Colonic mucosa (tissue), 4 donors: ENCODE results near the gene LAMA5. TPM values are rescaled to one million over a fixed set of nuclear protein-coding genes. Genes with fewer than 3 reads are reported as not detected.

ENCODE experiments used
- DNase-seq: peaks from one replicate; pipeline ENCODE4 v3.0.0-alpha.2; 2020
- H3K27ac ChIP-seq: fragments of 200-600 bp; one replicate; pipeline ENCODE4 v1.8.0; 2021
- H3K27me3 ChIP-seq: fragments of 200-600 bp; one replicate; pipeline ENCODE4 v1.8.0; 2021
- H3K36me3 ChIP-seq: fragments of 200-600 bp; one replicate; pipeline ENCODE4 v1.8.0; 2021
- H3K4me1 ChIP-seq: fragments of 200-600 bp; one replicate; pipeline ENCODE4 v1.8.0; 2021; ENCODE audit warnings: mild to moderate bottlenecking
- H3K4me3 ChIP-seq: fragments of 200-600 bp; one replicate; pipeline ENCODE4 v1.8.0; 2021
- H3K9ac ChIP-seq, 2 donors: one replicate each; pipeline ENCODE4 v1.7.0; 2013; ENCODE audit warnings: control low read depth in 2 of 2, low read depth in 2 of 2, low read length in 2 of 2
- H3K9me3 ChIP-seq: fragments of 200-600 bp; one replicate; pipeline ENCODE4 v1.8.0; 2021
- intact Hi-C: fragments of 100-400 bp; cut with DNase I; formaldehyde crosslinking; loops from one replicate; pipeline ENCODE4 v1.14.1; 2022
- total RNA-seq, 2 donors: library from RNA; stranded (reverse); fragmentation: NEBNext Ultra II Directional in 1 of 2; extraction: Animal tissue kit (Norgen Biotek cat#: 25700) in 1 of 2; gene quantifications; one replicate each; pipeline ENCODE4 v1.2.1, GENCODE V29; 2021
- TF ChIP-seq, protein P1 (sequence below): fragments of 200-600 bp; IDR thresholded peaks from one replicate; pipeline ENCODE4 v1.8.0; 2022; ENCODE audit warnings: antibody characterized with exemption, mild to moderate bottlenecking
- donor health status: healthy.
- donor health status: DM: no; HTN: no; CAD: no.
- donor health status: DM: no; HTN: no; CAD: no.

Gene LAMA5
- total RNA-seq, 2 donors from 2014 or later, result 32.5 to 35.5 TPM

DNA sequence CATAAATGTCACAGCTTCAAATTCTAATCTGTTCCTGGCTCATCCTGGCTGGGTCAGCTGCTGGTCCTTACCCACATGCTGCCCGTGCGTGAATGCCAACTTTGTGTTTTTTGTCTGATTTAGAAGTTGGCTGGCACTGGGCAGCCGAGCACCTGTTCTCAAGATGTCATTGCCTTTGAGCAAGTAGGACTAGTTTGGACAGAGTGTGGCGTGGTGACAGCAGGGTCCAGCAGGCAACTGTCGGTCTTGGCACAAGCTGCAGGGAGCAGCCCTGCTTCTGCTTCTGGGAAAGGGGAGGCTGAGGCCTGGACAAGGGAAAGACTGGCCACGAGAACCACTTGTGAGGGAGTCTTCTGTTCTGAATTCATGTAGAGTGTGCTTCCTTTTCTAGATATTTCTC, 90.7 kb downstream of the LAMA5 start:
- H3K36me3 ChIP-seq, result peaks cover 14% of the 10 kb centered on the region
- H3K9ac ChIP-seq, result no peak overlapping the region
- no peak overlapping the region for H3K4me3 ChIP-seq
- no peak for DNase-seq
- no peaks in the 10 kb centered on the region for H3K27me3 ChIP-seq
- TF ChIP-seq, protein P1, sequence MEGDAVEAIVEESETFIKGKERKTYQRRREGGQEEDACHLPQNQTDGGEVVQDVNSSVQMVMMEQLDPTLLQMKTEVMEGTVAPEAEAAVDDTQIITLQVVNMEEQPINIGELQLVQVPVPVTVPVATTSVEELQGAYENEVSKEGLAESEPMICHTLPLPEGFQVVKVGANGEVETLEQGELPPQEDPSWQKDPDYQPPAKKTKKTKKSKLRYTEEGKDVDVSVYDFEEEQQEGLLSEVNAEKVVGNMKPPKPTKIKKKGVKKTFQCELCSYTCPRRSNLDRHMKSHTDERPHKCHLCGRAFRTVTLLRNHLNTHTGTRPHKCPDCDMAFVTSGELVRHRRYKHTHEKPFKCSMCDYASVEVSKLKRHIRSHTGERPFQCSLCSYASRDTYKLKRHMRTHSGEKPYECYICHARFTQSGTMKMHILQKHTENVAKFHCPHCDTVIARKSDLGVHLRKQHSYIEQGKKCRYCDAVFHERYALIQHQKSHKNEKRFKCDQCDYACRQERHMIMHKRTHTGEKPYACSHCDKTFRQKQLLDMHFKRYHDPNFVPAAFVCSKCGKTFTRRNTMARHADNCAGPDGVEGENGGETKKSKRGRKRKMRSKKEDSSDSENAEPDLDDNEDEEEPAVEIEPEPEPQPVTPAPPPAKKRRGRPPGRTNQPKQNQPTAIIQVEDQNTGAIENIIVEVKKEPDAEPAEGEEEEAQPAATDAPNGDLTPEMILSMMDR, result no peak
- H3K9me3 ChIP-seq, result no peaks in the 10 kb centered on the region
- no peaks in the 10 kb centered on the region for H3K4me1 ChIP-seq
- intact Hi-C loops, result no loop called here
- no peak overlapping the region for H3K27ac ChIP-seq

DNA sequence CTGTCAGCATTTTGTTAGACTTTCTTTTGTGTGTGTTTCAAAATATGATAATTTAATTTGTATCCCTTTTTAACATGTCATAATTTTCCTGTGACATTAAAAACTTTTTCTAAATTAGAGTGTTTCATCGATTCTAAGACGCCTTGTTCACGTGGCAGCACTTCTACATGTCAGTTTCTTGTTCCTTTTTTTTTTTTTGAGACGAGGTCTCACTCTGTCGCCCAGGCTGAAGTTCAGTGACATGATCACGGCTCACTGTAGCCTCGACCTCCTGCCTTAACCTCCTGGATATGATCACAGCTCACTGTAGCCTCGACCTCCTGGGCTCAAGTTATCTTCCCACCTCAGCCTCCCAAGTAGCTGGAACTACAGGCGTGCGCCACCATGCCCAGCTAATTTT, 91.9 kb downstream of the LAMA5 start:
- no peak overlapping the region for H3K27ac ChIP-seq
- no peaks in the 10 kb centered on the region for H3K9me3 ChIP-seq
- TF ChIP-seq, protein P1, result no peak
- H3K27me3 ChIP-seq, result no peaks in the 10 kb centered on the region
- peaks cover 14% of the 10 kb centered on the region for H3K36me3 ChIP-seq
- intact Hi-C loops, result no loop called here
- no peak for DNase-seq
- H3K4me3 ChIP-seq, result no peak overlapping the region
- H3K4me1 ChIP-seq, result no peaks in the 10 kb centered on the region
- no peak overlapping the region for H3K9ac ChIP-seq

DNA sequence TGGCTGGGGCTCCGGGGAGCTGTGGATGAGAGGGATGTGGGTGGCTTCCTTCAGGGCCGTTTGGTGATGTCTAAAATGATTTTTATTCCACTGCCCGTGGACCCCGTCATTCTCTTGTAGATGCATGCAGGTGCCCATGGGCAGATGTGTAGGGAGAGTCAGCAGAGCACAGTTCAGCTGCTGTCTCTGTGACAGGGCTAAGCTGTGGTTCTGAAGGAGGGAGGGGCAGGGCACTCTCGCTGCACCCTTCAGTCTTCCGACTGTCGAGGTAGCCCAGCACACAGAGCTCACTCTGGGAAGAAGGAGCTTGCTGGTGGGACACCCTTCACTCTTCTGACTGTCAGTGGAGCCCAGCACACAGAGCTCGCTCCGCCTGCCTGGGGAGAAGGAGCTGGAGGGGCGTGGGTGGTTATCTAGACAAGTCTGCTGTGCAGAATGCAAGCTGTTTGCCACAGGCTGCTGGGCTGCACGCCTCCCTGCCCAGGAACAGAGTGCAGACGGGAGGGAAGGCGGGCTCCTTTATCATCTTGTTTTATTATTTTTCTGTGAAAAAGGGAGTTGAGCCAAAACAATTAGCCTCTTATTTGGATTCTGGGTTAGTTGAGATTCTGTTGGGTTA, 92.7 kb downstream of the LAMA5 start:
- intact Hi-C loops, result no loop called here
- no peak for DNase-seq
- Histone ChIP-seq H3K4me3 (no peak overlapping the region), H3K27ac (no peak overlapping the region), H3K4me1 (no peaks in the 10 kb centered on the region), H3K27me3 (no peaks in the 10 kb centered on the region), H3K36me3 (peaks cover 14% of the 10 kb centered on the region), H3K9me3 (no peaks in the 10 kb centered on the region), H3K9ac (no peak overlapping the region)
- TF ChIP-seq, protein P1, result no peak

DNA sequence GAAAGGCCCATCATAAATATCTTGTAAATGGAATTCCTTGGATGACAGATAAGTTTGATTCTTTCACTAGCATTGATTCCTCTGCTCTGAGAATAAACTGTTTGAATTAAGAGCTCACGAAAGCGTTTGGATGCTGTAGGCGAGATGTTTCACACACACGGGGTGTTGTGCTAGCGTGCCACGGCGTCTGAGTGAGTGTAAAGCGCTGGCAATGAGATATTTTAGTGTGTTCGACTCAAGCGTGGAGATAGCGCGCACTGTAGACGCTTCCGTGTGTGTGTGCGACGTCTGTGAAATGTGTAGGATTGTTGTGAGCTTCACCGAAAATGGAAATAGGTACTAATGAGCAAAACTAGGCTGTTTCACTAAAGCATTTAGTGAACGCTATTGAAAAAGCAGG, 93.7 kb downstream of the LAMA5 start:
- Histone ChIP-seq H3K27ac (no peak overlapping the region), H3K9ac (no peak overlapping the region), H3K36me3 (peaks cover 14% of the 10 kb centered on the region), H3K4me3 (no peak overlapping the region), H3K27me3 (no peaks in the 10 kb centered on the region), H3K4me1 (no peaks in the 10 kb centered on the region), H3K9me3 (no peaks in the 10 kb centered on the region)
- TF ChIP-seq, protein P1, result no peak
- intact Hi-C loops, result no loop called here
- DNase-seq, result no peak

DNA sequence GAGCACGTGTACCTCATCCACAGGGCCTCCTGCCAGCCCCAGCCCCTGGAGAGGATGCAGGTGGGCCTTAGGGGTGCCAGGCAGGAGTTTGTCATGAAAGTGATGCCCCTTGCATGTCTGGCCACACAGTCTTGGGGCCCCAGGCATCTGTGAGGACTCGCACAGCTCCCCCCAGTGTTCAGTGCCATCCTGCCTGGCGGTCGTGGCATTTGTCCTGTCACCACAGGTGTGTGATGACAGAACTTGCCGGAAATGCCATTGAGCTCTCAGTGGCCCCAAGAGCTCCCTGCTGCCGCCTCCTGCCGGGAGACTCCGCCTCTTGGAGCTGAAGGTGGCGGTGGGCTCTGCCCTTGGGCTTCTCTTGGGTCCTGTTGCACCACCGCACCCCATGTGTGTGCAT, 94.9 kb downstream of the LAMA5 start:
- Histone ChIP-seq H3K4me3 (no peak overlapping the region), H3K36me3 (peaks cover 16% of the 10 kb centered on the region), H3K27ac (no peak overlapping the region), H3K9me3 (no peaks in the 10 kb centered on the region), H3K9ac (no peak overlapping the region), H3K27me3 (no peaks in the 10 kb centered on the region), H3K4me1 (no peaks in the 10 kb centered on the region)
- no peak for DNase-seq
- TF ChIP-seq, protein P1, result no peak
- intact Hi-C loops, result no loop called here
